Right lobe of liver (tissue), 4 donors: ENCODE data around the gene MACROD2.

Experiments
- POLR2A ChIP-seq: fragments of 450-650 bp; IDR thresholded peaks from one replicate; pipeline ENCODE4 v1.6.1; 2017; ENCODE audit warnings: antibody characterized with exemption, mild to moderate bottlenecking
- TF ChIP-seq, protein P1 (sequence below), 4 donors: fragments of 200-600 bp in 3 of 4; fragments of 450-650 bp in 1 of 4; IDR thresholded peaks; one replicate each; pipeline versions ENCODE4 v1.5.1 to v1.8.0; 2016 to 2022; ENCODE audit warnings: antibody characterized with exemption in 4 of 4, mild to moderate bottlenecking in 2 of 4
- donor health status: DM: no; HTN: no; CAD: no.
- donor health status: DM: no; HTN: no; CAD: no.
- donor health status: DM: no; HTN: yes; CAD: no.

DNA sequence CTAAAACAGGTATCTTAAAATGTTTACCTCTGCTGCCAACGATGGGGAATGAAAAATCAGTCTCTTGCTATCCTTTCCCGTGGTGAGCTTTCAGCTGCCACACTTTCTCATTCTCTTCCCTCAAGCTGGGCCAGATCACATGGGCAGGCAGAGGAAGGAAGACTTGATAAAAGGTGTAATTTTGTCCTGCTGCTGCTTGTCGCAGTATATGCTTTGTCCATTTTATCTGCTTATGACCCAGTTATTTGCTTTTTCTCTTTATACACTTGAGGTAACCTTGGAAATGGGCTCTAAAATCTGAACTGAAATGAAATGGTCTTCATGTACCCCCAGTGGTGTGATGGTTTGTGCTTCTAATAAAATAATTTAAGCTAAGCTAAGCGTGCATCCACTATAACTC, 1038.0 kb downstream of the MACROD2 start:
- TF ChIP-seq, protein P1, sequence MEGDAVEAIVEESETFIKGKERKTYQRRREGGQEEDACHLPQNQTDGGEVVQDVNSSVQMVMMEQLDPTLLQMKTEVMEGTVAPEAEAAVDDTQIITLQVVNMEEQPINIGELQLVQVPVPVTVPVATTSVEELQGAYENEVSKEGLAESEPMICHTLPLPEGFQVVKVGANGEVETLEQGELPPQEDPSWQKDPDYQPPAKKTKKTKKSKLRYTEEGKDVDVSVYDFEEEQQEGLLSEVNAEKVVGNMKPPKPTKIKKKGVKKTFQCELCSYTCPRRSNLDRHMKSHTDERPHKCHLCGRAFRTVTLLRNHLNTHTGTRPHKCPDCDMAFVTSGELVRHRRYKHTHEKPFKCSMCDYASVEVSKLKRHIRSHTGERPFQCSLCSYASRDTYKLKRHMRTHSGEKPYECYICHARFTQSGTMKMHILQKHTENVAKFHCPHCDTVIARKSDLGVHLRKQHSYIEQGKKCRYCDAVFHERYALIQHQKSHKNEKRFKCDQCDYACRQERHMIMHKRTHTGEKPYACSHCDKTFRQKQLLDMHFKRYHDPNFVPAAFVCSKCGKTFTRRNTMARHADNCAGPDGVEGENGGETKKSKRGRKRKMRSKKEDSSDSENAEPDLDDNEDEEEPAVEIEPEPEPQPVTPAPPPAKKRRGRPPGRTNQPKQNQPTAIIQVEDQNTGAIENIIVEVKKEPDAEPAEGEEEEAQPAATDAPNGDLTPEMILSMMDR (IDR thresholded peaks at IDR 0.05): no peak
- no peak for TF ChIP-seq POLR2A
